Left ventricle myocardium inferior (tissue), 1 donor: ENCODE results near the gene FBXO2. TPM values are rescaled to one million over a fixed set of nuclear protein-coding genes. Genes with fewer than 3 reads are reported as not detected.

Source experiments
- DNase-seq: peaks from one replicate; pipeline ENCODE4 v3.0.0-alpha.2; 2020
- H3K27ac ChIP-seq: fragments of 200-600 bp; replicated peaks from 2 replicates; pipeline ENCODE4 v1.8.0; 2021
- H3K27me3 ChIP-seq: fragments of 200-600 bp; 2 replicates; pipeline ENCODE4 v1.8.0; 2021; ENCODE audit warnings: low read depth
- H3K36me3 ChIP-seq: fragments of 200-600 bp; 2 replicates; pipeline ENCODE4 v1.8.0; 2021
- H3K4me1 ChIP-seq: fragments of 200-600 bp; 2 replicates; pipeline ENCODE4 v1.8.0; 2021
- H3K4me3 ChIP-seq: fragments of 200-600 bp; 2 replicates; pipeline ENCODE4 v1.8.0; 2021; ENCODE audit warnings: mild to moderate bottlenecking, moderate library complexity
- H3K9me3 ChIP-seq: fragments of 200-600 bp; replicated peaks from 2 replicates; pipeline ENCODE4 v1.8.0; 2021
- CTCF ChIP-seq: fragments of 200-600 bp; IDR thresholded peaks from 2 replicates; pipeline ENCODE4 v1.8.0; 2021; ENCODE audit warnings: antibody characterized with exemption, mild to moderate bottlenecking, borderline replicate concordance
- intact Hi-C: fragments of 100-400 bp; cut with micrococcal nuclease; formaldehyde crosslinking; loops from one replicate; pipeline ENCODE4 v1.11.0; 2022
- total RNA-seq: library from RNA; stranded (reverse); fragmentation: NEBNext Ultra II Directional; extraction: Animal tissue kit (Norgen Biotek cat#: 25700); gene quantifications from one replicate; pipeline ENCODE4 v1.2.1, GENCODE V29; 2021
- donor health status: DM: no; HTN: yes; CAD: no; lungs with severe emphysema.

FBXO2 gene
- total RNA-seq, 1 donor from 2014 or later: 1.9 TPM

GRCh38 chr1:11654939-11655808 is 945 bp upstream of the FBXO2 start:
- peaks cover 24% of the 10 kb centered on the region for H3K36me3 ChIP-seq
- H3K27ac ChIP-seq: no peak overlapping the region
- H3K9me3 ChIP-seq: no peaks in the 10 kb centered on the region
- intact Hi-C loops: loop anchor here (10.0 kb wide), 1 partner anchor 70 kb away; no protein-coding TSS in a partner anchor
- TF ChIP-seq CTCF: no peak
- H3K27me3 ChIP-seq: peaks cover 23% of the 10 kb centered on the region
- H3K4me1 ChIP-seq: peaks cover 28% of the 10 kb centered on the region
- peak overlapping the region; percentile 73 for H3K4me3 ChIP-seq
- no peak for DNase-seq

GRCh38 chr1:11653861-11654136 is 430 bp downstream of the FBXO2 start:
- Histone ChIP-seq H3K9me3 (no peaks in the 10 kb centered on the region), H3K27ac (peak overlapping the region; percentile 44), H3K4me1 (peaks cover 41% of the 10 kb centered on the region), H3K4me3 (peak overlapping the region; percentile 73), H3K27me3 (peaks cover 36% of the 10 kb centered on the region), H3K36me3 (peaks cover 12% of the 10 kb centered on the region)
- intact Hi-C loops: loop anchor here (10.0 kb wide), 1 partner anchor 71 kb away; no protein-coding TSS in a partner anchor
- no peak for DNase-seq
- no peak for TF ChIP-seq CTCF

GRCh38 chr1:11653101-11653860 is 948 bp downstream of the FBXO2 start:
- no peak for DNase-seq
- Histone ChIP-seq H3K9me3 (no peaks in the 10 kb centered on the region), H3K4me3 (peak overlapping the region; percentile 73), H3K4me1 (peaks cover 47% of the 10 kb centered on the region), H3K36me3 (peaks cover 10% of the 10 kb centered on the region), H3K27me3 (peaks cover 41% of the 10 kb centered on the region), H3K27ac (no peak overlapping the region)
- intact Hi-C loops: loop anchor here (10.0 kb wide), 1 partner anchor 72 kb away; no protein-coding TSS in a partner anchor
- no peak for TF ChIP-seq CTCF

GRCh38 chr1:11652203-11652780 is 1.9 kb downstream of the FBXO2 start:
- Histone ChIP-seq H3K4me1 (peaks cover 53% of the 10 kb centered on the region), H3K27me3 (peaks cover 51% of the 10 kb centered on the region), H3K27ac (no peak overlapping the region), H3K36me3 (peaks cover 3% of the 10 kb centered on the region), H3K4me3 (no peak overlapping the region), H3K9me3 (no peaks in the 10 kb centered on the region)
- TF ChIP-seq CTCF: no peak
- intact Hi-C loops: loop anchor here (10.0 kb wide), 1 partner anchor 73 kb away; no protein-coding TSS in a partner anchor
- no peak for DNase-seq

GRCh38 chr1:11651017-11651416 is 3.2 kb downstream of the FBXO2 start:
- no peak for DNase-seq
- peaks cover 60% of the 10 kb centered on the region for H3K27me3 ChIP-seq
- no peaks in the 10 kb centered on the region for H3K36me3 ChIP-seq
- TF ChIP-seq CTCF: no peak
- H3K4me3 ChIP-seq: peak overlapping the region; percentile 49
- H3K4me1 ChIP-seq: peaks cover 53% of the 10 kb centered on the region
- no peaks in the 10 kb centered on the region for H3K9me3 ChIP-seq
- intact Hi-C loops: loop anchor here (10.0 kb wide), 1 partner anchor 74 kb away; no protein-coding TSS in a partner anchor
- no peak overlapping the region for H3K27ac ChIP-seq
